Upper lobe of left lung (tissue), 4 donors: Measurements from ENCODE around the gene LCP1.

Experiments
- POLR2A ChIP-seq, 4 donors: fragments of 450-650 bp; IDR thresholded peaks; one replicate each; pipeline ENCODE4 v1.5.1; 2016 to 2017; ENCODE audit warnings: antibody characterized with exemption in 4 of 4, mild to moderate bottlenecking in 2 of 4
- TF ChIP-seq, protein P1 (sequence below), 6 experiments: fragments of 450-650 bp in 4 of 6; fragments of 200-600 bp in 2 of 6; sonication (generic) in 2 of 6; IDR thresholded peaks; one replicate each; pipeline ENCODE4 v1.5.1; 2016 to 2019; ENCODE audit warnings: antibody characterized with exemption in 6 of 6

DNA sequence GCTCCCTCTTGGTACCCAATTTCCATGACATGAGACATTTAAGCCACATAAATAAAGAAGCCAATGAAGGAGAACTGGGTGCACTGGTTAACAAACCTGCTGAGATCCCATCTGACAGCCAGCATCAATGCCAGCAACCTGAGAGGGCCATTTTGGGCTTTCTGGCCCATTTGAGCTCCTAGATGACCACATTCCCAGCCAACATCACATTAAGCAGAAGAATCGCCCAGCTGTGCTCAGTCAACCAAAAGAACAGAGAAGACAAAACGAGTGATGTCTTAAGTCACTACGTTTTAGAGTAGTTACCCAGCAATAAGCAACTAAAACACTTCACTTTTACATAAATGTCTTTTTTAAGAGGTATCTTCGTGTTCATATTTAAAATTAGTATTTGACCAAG lies 21.9 kb downstream of the LCP1 start:
- TF ChIP-seq, protein P1, sequence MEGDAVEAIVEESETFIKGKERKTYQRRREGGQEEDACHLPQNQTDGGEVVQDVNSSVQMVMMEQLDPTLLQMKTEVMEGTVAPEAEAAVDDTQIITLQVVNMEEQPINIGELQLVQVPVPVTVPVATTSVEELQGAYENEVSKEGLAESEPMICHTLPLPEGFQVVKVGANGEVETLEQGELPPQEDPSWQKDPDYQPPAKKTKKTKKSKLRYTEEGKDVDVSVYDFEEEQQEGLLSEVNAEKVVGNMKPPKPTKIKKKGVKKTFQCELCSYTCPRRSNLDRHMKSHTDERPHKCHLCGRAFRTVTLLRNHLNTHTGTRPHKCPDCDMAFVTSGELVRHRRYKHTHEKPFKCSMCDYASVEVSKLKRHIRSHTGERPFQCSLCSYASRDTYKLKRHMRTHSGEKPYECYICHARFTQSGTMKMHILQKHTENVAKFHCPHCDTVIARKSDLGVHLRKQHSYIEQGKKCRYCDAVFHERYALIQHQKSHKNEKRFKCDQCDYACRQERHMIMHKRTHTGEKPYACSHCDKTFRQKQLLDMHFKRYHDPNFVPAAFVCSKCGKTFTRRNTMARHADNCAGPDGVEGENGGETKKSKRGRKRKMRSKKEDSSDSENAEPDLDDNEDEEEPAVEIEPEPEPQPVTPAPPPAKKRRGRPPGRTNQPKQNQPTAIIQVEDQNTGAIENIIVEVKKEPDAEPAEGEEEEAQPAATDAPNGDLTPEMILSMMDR (IDR thresholded peaks at IDR 0.05) = no peak
- no peak for TF ChIP-seq POLR2A (IDR thresholded peaks at IDR 0.05)
